Spleen (tissue), 11 donors: ENCODE data around the gene DSTYK. TPM values are rescaled to one million over a fixed set of nuclear protein-coding genes. Genes with fewer than 3 reads are reported as not detected.

ENCODE experiments used
- DNase-seq: peaks from one replicate; pipeline ENCODE4 v3.0.0-alpha.2; 2020
- H3K27ac ChIP-seq, 8 donors: fragments of 200-600 bp; sonication (generic) in 7 of 8; 1 replicate in 4 of 8; 2 replicates in 4 of 8; pipeline versions ENCODE4 v1.5.0 to v1.8.0; 2016 to 2021; ENCODE audit warnings: inconsistent platforms in 4 of 8, mild to moderate bottlenecking in 4 of 8, moderate library complexity in 1 of 8
- H3K27me3 ChIP-seq, 7 donors: fragments of 200-600 bp; sonication (generic) in 6 of 7; replicated peaks in 1 of 7; 1 replicate in 4 of 7; 2 replicates in 3 of 7; pipeline versions ENCODE4 v1.5.0 to v1.8.0; 2016 to 2021; ENCODE audit warnings: inconsistent platforms in 3 of 7, mild to moderate bottlenecking in 1 of 7
- H3K36me3 ChIP-seq, 6 donors: fragments of 200-600 bp; sonication (generic) in 5 of 6; 1 replicate in 4 of 6; 2 replicates in 2 of 6; pipeline versions ENCODE4 v1.5.0 to v1.8.0; 2016 to 2021; ENCODE audit warnings: inconsistent platforms in 2 of 6
- H3K4me1 ChIP-seq, 6 donors: fragments of 200-600 bp; sonication (generic) in 5 of 6; 1 replicate in 3 of 6; 2 replicates in 3 of 6; pipeline versions ENCODE4 v1.5.0 to v1.8.0; 2016 to 2021; ENCODE audit warnings: inconsistent platforms in 3 of 6
- H3K4me3 ChIP-seq, 8 donors: fragments of 200-600 bp; sonication (generic) in 7 of 8; 1 replicate in 4 of 8; 2 replicates in 4 of 8; pipeline versions ENCODE4 v1.5.0 to v1.8.0; 2016 to 2021; ENCODE audit warnings: inconsistent platforms in 4 of 8, mild to moderate bottlenecking in 4 of 8, moderate library complexity in 2 of 8
- H3K9me3 ChIP-seq, 8 donors: fragments of 200-600 bp; sonication (generic) in 7 of 8; 1 replicate in 4 of 8; 2 replicates in 4 of 8; pipeline versions ENCODE4 v1.5.0 to v1.8.0; 2016 to 2021; ENCODE audit warnings: inconsistent platforms in 4 of 8
- CTCF ChIP-seq, 11 experiments: fragments of 200-600 bp in 7 of 11; fragments of 450-650 bp in 4 of 11; sonication (generic) in 4 of 11; IDR thresholded peaks in 8 of 11; conservative IDR thresholded peaks in 3 of 11; 1 replicate in 7 of 11; 2 replicates in 4 of 11; pipeline versions ENCODE4 v1.4.0 to v1.8.0; 2016 to 2021; ENCODE audit warnings: antibody characterized with exemption in 11 of 11, inconsistent platforms in 4 of 11, mild to moderate bottlenecking in 1 of 11
- POLR2A ChIP-seq, 3 donors: fragments of 450-650 bp; IDR thresholded peaks; one replicate each; pipeline ENCODE4 v1.5.1; 2017; ENCODE audit warnings: antibody characterized with exemption in 3 of 3, mild to moderate bottlenecking in 1 of 3
- POLR2AphosphoS5 ChIP-seq, 3 donors: sonication (generic); formaldehyde crosslinking; IDR thresholded peaks; one replicate each; pipeline ENCODE4 v1.5.1; 2017; ENCODE audit warnings: antibody characterized with exemption in 3 of 3
- WGBS, 5 donors: extraction: QIAGEN DNeasy Blood & Tissue Kit in 3 of 5; methylation state at CpG; one replicate each; pipeline versions ENCODE4 v1.1.5 to v1.1.7; 2013 to 2018; 5-methylcytosine and 5-hydroxymethylcytosine counted together
- intact Hi-C: fragments of 100-400 bp; cut with DNase I; formaldehyde crosslinking; loops from one replicate; pipeline ENCODE4 v1.15.0; 2023; ENCODE audit warnings: low total_unique reads
- polyA plus RNA-seq, 3 donors: library from polyadenylated mRNA; stranded (reverse); fragments of 200-250 nt; gene quantifications; one replicate each; pipeline ENCODE4 v1.2.1, GENCODE V29; 2013
- total RNA-seq, 7 donors: library from RNA; depleted of rRNA in 3 of 7; stranded (reverse); fragments of >200 nt in 3 of 7; fragmentation: NEBNext Ultra II Directional in 4 of 7; extraction: Animal tissue kit (Norgen Biotek cat#: 25700) in 4 of 7; gene quantifications; one replicate each; pipeline versions ENCODE4 v1.1.0 to v1.2.1, GENCODE V29; 2016 to 2021
- donor health status: healthy with polysubstance abuse.
- donor health status: DM: no; HTN: no; CAD: no; lungs with moderate emphysema.
- donor health status: DM: no; HTN: no; CAD: no.
- donor health status: Bipolar disorder and iron deficiency.
- donor health status: healthy.
- donor health status: DM: no; HTN: no; CAD: no.
- donor health status: DM: yes; HTN: yes; CAD: no.

DSTYK gene
- total and polyA plus RNA-seq, 10 donors, result 2.2 to 24.3 (median 16.1) TPM

GRCh38 chr1:205255941-205256780, 44.7 kb upstream of the DSTYK start:
- WGBS, 5 donors, result 40 to 70% (median 42%) methylated on average over 6 to 8 of the region's 8 CpGs
- intact Hi-C loops, result loop anchor here (5.0 kb wide), 1 partner anchor 274 kb away; no protein-coding TSS in a partner anchor
- H3K27me3 ChIP-seq, result no peaks in the 10 kb centered on the region
- H3K9me3 ChIP-seq, result no peaks in the 10 kb centered on the region
- H3K27ac ChIP-seq, result no peak overlapping the region
- DNase-seq, result peak; percentile 94
- H3K4me3 ChIP-seq, result peak overlapping the region in 1 of 8 donors; percentile 17
- TF ChIP-seq CTCF (IDR thresholded peaks at IDR 0.05 in 8 of 11, conservative IDR thresholded peaks at IDR 0.05 in 3 of 11) (peak; percentile 86 to 98 (median 95)), POLR2AphosphoS5 (IDR thresholded peaks at IDR 0.05) (peak in 2 of 3 donors; percentile 33 to 45), POLR2A (IDR thresholded peaks at IDR 0.05) (no peak)
- peaks cover 0 to 32% (median 14%) of the 10 kb centered on the region in 6 donors for H3K4me1 ChIP-seq
- H3K36me3 ChIP-seq, result no peaks in the 10 kb centered on the region

GRCh38 chr1:205251576-205251975, 40.1 kb upstream of the DSTYK start:
- TF ChIP-seq POLR2AphosphoS5 (IDR thresholded peaks at IDR 0.05), result no peak
- no peak for TF ChIP-seq CTCF (IDR thresholded peaks at IDR 0.05 in 8 of 11, conservative IDR thresholded peaks at IDR 0.05 in 3 of 11)
- TF ChIP-seq POLR2A (IDR thresholded peaks at IDR 0.05), result no peak
- Histone ChIP-seq H3K27ac (no peak overlapping the region), H3K36me3 (no peaks in the 10 kb centered on the region), H3K4me3 (no peak overlapping the region), H3K9me3 (no peaks in the 10 kb centered on the region), H3K27me3 (no peaks in the 10 kb centered on the region), H3K4me1 (peaks cover 0 to 18% (median 11%) of the 10 kb centered on the region in 6 donors)
- no peak for DNase-seq
- 75 to 94% (median 82%) methylated on average over 5 of the region's 5 CpGs for WGBS, 5 donors
- intact Hi-C loops, result no loop called here

- TF ChIP-seq POLR2A (IDR thresholded peaks at IDR 0.05), result no peak
- H3K4me1 ChIP-seq, result peaks cover 0 to 11% (median 6%) of the 10 kb centered on the region in 6 donors
- H3K4me3 ChIP-seq, result no peak overlapping the region
- H3K27me3 ChIP-seq, result no peaks in the 10 kb centered on the region
- no peaks in the 10 kb centered on the region for H3K36me3 ChIP-seq
- H3K9me3 ChIP-seq, result no peaks in the 10 kb centered on the region
- DNase-seq, result peak; percentile 33
- intact Hi-C loops, result no loop called here
- H3K27ac ChIP-seq, result no peak overlapping the region
- 68 to 77% (median 72%) methylated on average over 2 to 6 of the region's 6 CpGs for WGBS, 5 donors
Measured at GRCh38 chr1:205250699-205251098, 39.2 kb upstream of the DSTYK start.

GRCh38 chr1:205249651-205250050, 38.1 kb upstream of the DSTYK start:
- Histone ChIP-seq H3K27ac (no peak overlapping the region), H3K9me3 (no peaks in the 10 kb centered on the region), H3K4me3 (no peak overlapping the region), H3K27me3 (no peaks in the 10 kb centered on the region), H3K36me3 (no peaks in the 10 kb centered on the region), H3K4me1 (peaks cover 0 to 11% (median 6%) of the 10 kb centered on the region in 6 donors)
- WGBS, 5 donors, result 68 to 77% (median 74%) methylated on average over 4 of the region's 4 CpGs
- TF ChIP-seq POLR2A (IDR thresholded peaks at IDR 0.05), result no peak
- no peak for TF ChIP-seq POLR2AphosphoS5 (IDR thresholded peaks at IDR 0.05)
- TF ChIP-seq CTCF (IDR thresholded peaks at IDR 0.05 in 8 of 11, conservative IDR thresholded peaks at IDR 0.05 in 3 of 11), result no peak
- DNase-seq, result peak; percentile 56
- intact Hi-C loops, result no loop called here
